Bronchus fibroblast of lung (primary cell): Measurements from ENCODE around the gene STXBP6. TPM values are rescaled to one million over a fixed set of nuclear protein-coding genes. Genes with fewer than 3 reads are reported as not detected.

Experiments used
- total RNA-seq: library from RNA; depleted of rRNA; stranded (reverse); fragments of >200 nt; gene quantifications from 2 replicates; pipeline ENCODE4 v1.2.3, GENCODE V29; 2015

The STXBP6 gene
- total RNA-seq: 10.9 and 15.8 TPM in 2 replicates

GRCh38 chr14:25049568-25050268, at the start of gene STXBP6:
Gene STXBP6, minus strand, starts transcription at chr14:25050147. Its CDS starts 75,329 bp downstream, at chr14:24974818.

